Left ventricle myocardium inferior (tissue), 1 donor: Measurements from ENCODE around the gene NPPC. TPM values are rescaled to one million over a fixed set of nuclear protein-coding genes. Genes with fewer than 3 reads are reported as not detected.

Experiments
- DNase-seq: peaks from one replicate; pipeline ENCODE4 v3.0.0-alpha.2; 2020
- H3K27ac ChIP-seq: fragments of 200-600 bp; replicated peaks from 2 replicates; pipeline ENCODE4 v1.8.0; 2021
- H3K27me3 ChIP-seq: fragments of 200-600 bp; 2 replicates; pipeline ENCODE4 v1.8.0; 2021; ENCODE audit warnings: low read depth
- H3K36me3 ChIP-seq: fragments of 200-600 bp; 2 replicates; pipeline ENCODE4 v1.8.0; 2021
- H3K4me1 ChIP-seq: fragments of 200-600 bp; 2 replicates; pipeline ENCODE4 v1.8.0; 2021
- H3K4me3 ChIP-seq: fragments of 200-600 bp; 2 replicates; pipeline ENCODE4 v1.8.0; 2021; ENCODE audit warnings: mild to moderate bottlenecking, moderate library complexity
- H3K9me3 ChIP-seq: fragments of 200-600 bp; replicated peaks from 2 replicates; pipeline ENCODE4 v1.8.0; 2021
- intact Hi-C: fragments of 100-400 bp; cut with micrococcal nuclease; formaldehyde crosslinking; loops from one replicate; pipeline ENCODE4 v1.11.0; 2022
- total RNA-seq: library from RNA; stranded (reverse); fragmentation: NEBNext Ultra II Directional; extraction: Animal tissue kit (Norgen Biotek cat#: 25700); gene quantifications from one replicate; pipeline ENCODE4 v1.2.1, GENCODE V29; 2021
- TF ChIP-seq, protein P1 (sequence below): fragments of 200-600 bp; IDR thresholded peaks from 2 replicates; pipeline ENCODE4 v1.8.0; 2021; ENCODE audit warnings: antibody characterized with exemption, mild to moderate bottlenecking, borderline replicate concordance
- donor health status: DM: no; HTN: yes; CAD: no; lungs with severe emphysema.

The NPPC gene
- total RNA-seq, 1 donor from 2014 or later: 3.0 TPM

DNA sequence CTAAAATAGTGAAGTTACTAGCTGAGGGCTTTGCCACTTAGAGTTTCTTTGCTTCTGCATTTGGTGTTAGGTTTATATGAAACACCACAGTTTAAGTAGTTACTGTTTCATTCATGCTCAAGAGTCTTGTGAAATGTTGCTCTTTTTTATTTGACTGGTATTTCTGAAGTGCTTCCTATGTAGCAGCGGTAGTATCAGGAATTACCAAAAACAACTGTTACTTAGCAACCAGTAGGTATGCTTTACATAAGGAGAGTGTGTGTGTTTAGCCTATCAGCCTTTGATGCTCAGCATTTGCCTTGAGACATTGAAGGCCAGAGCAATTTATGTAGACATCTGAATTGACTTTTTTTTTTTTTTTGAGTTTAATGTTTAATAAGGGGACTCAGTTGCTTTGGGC is 38.9 kb upstream of the NPPC start:
- TF ChIP-seq, protein P1, sequence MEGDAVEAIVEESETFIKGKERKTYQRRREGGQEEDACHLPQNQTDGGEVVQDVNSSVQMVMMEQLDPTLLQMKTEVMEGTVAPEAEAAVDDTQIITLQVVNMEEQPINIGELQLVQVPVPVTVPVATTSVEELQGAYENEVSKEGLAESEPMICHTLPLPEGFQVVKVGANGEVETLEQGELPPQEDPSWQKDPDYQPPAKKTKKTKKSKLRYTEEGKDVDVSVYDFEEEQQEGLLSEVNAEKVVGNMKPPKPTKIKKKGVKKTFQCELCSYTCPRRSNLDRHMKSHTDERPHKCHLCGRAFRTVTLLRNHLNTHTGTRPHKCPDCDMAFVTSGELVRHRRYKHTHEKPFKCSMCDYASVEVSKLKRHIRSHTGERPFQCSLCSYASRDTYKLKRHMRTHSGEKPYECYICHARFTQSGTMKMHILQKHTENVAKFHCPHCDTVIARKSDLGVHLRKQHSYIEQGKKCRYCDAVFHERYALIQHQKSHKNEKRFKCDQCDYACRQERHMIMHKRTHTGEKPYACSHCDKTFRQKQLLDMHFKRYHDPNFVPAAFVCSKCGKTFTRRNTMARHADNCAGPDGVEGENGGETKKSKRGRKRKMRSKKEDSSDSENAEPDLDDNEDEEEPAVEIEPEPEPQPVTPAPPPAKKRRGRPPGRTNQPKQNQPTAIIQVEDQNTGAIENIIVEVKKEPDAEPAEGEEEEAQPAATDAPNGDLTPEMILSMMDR: no peak
- Histone ChIP-seq H3K9me3 (no peaks in the 10 kb centered on the region), H3K4me3 (no peak overlapping the region), H3K27ac (no peak overlapping the region), H3K4me1 (peaks cover 39% of the 10 kb centered on the region), H3K27me3 (no peaks in the 10 kb centered on the region), H3K36me3 (no peaks in the 10 kb centered on the region)
- intact Hi-C loops: no loop called here
- DNase-seq: no peak

- Histone ChIP-seq H3K27ac (peak within 1 kb of the TSS; percentile 93), H3K4me1 (peaks cover 35% of the 10 kb centered on the region), H3K27me3 (no peaks in the 10 kb centered on the region), H3K36me3 (no peaks in the 10 kb centered on the region), H3K9me3 (no peaks in the 10 kb centered on the region), H3K4me3 (peak within 1 kb of the TSS; percentile 98)
- TF ChIP-seq, protein P1: no peak
- peak; percentile 85 for DNase-seq
- intact Hi-C loops: no loop called here
Measured at GRCh38 chr2:231961349-231962166, 35.4 kb upstream of the NPPC start, which contains the start of gene DIS3L2. TSS of gene DIS3L2 (plus strand) at chr2:231961713. CDS start at chr2:232014928, 53,215 bp downstream.

GRCh38 chr2:231960810-231961348 is 34.7 kb upstream of the NPPC start:
- peak overlapping the region; percentile 98 for H3K4me3 ChIP-seq
- peaks cover 4% of the 10 kb centered on the region for H3K27me3 ChIP-seq
- H3K4me1 ChIP-seq: peaks cover 35% of the 10 kb centered on the region
- TF ChIP-seq, protein P1: no peak
- peak overlapping the region; percentile 93 for H3K27ac ChIP-seq
- intact Hi-C loops: no loop called here
- no peaks in the 10 kb centered on the region for H3K9me3 ChIP-seq
- DNase-seq: no peak
- no peaks in the 10 kb centered on the region for H3K36me3 ChIP-seq

DNA sequence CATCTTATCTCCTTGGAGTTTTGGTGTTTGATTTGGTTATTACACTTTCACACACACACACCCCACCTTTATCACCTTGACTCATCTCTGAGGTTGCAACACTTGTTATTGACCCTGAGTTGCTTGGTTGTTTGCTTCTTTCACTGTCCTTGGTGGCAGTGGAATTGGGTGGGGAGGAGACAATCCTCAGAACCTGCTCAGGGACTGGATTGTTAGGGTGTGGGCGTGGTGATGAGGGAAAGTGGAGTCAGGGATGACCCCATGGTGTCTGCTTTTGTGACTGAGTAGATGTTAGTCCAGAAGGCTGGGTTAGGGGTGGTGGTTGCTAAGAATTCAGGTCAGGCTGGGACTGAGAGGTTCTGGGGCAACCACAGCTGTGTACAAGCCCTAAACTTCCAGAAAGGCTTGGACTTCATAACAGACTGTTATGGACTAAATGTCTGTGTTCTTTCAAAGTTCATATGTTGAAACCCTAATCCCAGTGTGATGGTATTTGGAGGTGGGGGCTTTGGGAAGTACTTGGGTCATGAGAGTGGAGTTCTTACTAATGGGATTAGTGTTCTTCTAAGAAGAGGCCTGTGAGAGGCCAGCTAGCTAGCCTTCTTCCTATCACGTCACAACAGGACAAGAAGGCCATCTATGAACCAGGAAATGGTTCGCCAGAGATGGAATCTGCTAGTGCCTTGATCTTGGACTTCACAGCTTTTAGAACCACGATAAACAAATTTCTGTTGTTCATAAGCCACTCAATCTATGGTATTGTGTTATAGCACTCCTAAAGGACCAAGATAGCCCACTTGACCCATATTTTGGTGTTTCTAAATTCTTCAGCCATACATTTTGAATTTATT is 31.9 kb upstream of the NPPC start:
- DNase-seq: no peak
- TF ChIP-seq, protein P1: no peak
- Histone ChIP-seq H3K4me1 (peaks cover 26% of the 10 kb centered on the region), H3K4me3 (no peak overlapping the region), H3K36me3 (no peaks in the 10 kb centered on the region), H3K27me3 (peaks cover 5% of the 10 kb centered on the region), H3K9me3 (no peaks in the 10 kb centered on the region), H3K27ac (no peak overlapping the region)
- intact Hi-C loops: no loop called here

DNA sequence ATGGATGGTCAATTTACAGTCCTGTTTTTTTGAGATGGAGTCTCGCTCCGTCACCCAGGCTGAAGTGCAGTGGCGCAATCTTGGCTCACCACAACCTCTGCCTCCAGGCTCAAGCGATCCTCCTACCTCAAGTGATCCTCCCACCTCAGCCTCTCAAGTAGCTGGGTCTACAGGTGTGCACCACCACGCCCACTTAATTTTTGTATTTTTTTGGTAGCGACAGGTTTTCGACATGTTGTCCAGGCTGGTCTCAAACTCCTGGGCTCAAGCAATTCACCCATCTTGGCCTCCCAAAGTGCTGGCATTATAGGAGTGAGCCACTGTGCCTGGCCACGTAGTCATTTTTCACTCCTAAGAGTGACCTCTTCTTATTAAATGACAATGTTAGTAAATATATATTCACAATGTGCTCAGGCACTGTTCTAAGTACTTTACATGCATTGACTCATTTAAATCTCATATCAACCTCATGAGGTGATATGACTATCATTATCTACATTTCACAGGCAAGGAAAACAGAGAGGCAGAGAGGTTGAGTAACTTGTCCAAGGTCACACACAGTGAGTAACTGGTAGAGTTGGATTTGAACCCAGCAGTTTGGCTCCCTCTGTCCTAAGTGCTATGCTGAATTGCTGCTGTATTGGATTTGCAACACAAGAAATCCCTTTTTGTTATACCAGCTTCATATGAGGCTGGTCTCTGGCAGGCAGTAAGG is 29.7 kb upstream of the NPPC start:
- TF ChIP-seq, protein P1: no peak
- no peaks in the 10 kb centered on the region for H3K36me3 ChIP-seq
- H3K27me3 ChIP-seq: peaks cover 5% of the 10 kb centered on the region
- intact Hi-C loops: no loop called here
- DNase-seq: no peak
- no peak overlapping the region for H3K4me3 ChIP-seq
- H3K27ac ChIP-seq: no peak overlapping the region
- H3K4me1 ChIP-seq: peaks cover 4% of the 10 kb centered on the region
- H3K9me3 ChIP-seq: peaks cover 6% of the 10 kb centered on the region
